Measurements from ENCODE around the gene UBE2R2. TPM values are rescaled to one million over a fixed set of nuclear protein-coding genes. Genes with fewer than 3 reads are reported as not detected.
A peak's percentile ranks its signal among the peaks of the same experiment; 100 is the strongest.

Gene UBE2R2
- total and polyA plus RNA-seq, 2 of the 8 experiments (the other 6 are each of a cell fraction or from before 2014, with no cell fraction given): 19.4 to 42.1 TPM

- TF ChIP-seq, protein P1, sequence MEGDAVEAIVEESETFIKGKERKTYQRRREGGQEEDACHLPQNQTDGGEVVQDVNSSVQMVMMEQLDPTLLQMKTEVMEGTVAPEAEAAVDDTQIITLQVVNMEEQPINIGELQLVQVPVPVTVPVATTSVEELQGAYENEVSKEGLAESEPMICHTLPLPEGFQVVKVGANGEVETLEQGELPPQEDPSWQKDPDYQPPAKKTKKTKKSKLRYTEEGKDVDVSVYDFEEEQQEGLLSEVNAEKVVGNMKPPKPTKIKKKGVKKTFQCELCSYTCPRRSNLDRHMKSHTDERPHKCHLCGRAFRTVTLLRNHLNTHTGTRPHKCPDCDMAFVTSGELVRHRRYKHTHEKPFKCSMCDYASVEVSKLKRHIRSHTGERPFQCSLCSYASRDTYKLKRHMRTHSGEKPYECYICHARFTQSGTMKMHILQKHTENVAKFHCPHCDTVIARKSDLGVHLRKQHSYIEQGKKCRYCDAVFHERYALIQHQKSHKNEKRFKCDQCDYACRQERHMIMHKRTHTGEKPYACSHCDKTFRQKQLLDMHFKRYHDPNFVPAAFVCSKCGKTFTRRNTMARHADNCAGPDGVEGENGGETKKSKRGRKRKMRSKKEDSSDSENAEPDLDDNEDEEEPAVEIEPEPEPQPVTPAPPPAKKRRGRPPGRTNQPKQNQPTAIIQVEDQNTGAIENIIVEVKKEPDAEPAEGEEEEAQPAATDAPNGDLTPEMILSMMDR (IDR thresholded peaks at IDR 0.05; ENCODE audit: control extremely low read depth in 1 of 3, insufficient read depth in 1 of 3, low read depth in 1 of 3, low read length in 3 of 3): peak in 2 of 3 experiments; percentile 77 to 81; a peak in 3 of 4 replicates
Observed at GRCh38 chr9:33778700-33779351, 38.1 kb upstream of the UBE2R2 start (continued).
